RWPE1 (cell line): Measurements from ENCODE around the gene SMIM35.
"Not testable (repeated sequence)": the region's sequence is repeated elsewhere in the genome, so short reads cannot be mapped to it uniquely, and the experiment has no call there.

Source experiments
- CTCF ChIA-PET: fragments of 350-600 bp; sonication (Branson Sonifier 250); formaldehyde crosslinking; extraction: SDS; loops from one replicate; lab custom pipeline; 2021; lab: Yijun Ruan, JAX
- POLR2A ChIA-PET: fragments of 400-600 bp; formaldehyde crosslinking; extraction: SDS; loops from one replicate; lab custom pipeline; 2020; ENCODE audit warnings: antibody characterized with exemption; ENCODE audit not compliant: low non-redundant PET; lab: Yijun Ruan, JAX
- DNase-seq: peaks from one replicate; pipeline ENCODE4 v3.0.0; 2012; ENCODE audit warnings: low spot score
- H3K27ac ChIP-seq: fragments of 450-650 bp; 2 replicates; pipeline ENCODE4 v1.5.1; 2017
- CTCF ChIP-seq: fragments of 450-650 bp; conservative IDR thresholded peaks from 2 replicates; pipeline ENCODE4 v1.5.1; 2017; ENCODE audit warnings: low read depth, mild to moderate bottlenecking

The SMIM35 gene

GRCh38 chr11:118068206-118068944 lies 18.4 kb downstream of the SMIM35 start:
- no peak for TF ChIP-seq CTCF

GRCh38 chr11:118067006-118067405 lies 19.8 kb downstream of the SMIM35 start:
- no peak for DNase-seq
- ChIA-PET POLR2A (no interaction called here), CTCF (no interaction called here)
- no peak for TF ChIP-seq CTCF
- H3K27ac ChIP-seq, result no peak overlapping the region

More at GRCh38 chr11:118068206-118068944, 18.4 kb downstream of the SMIM35 start:
- ChIA-PET CTCF (no interaction called here), POLR2A (no interaction called here)
- no peak for DNase-seq
- no peak overlapping the region for H3K27ac ChIP-seq

- CTCF ChIA-PET, result interaction anchor here (1.1 kb wide), 1 partner anchor 12 kb away, joined by 3 read pairs; no protein-coding TSS in a partner anchor
- no peak for TF ChIP-seq CTCF
These were observed 21.4 kb downstream of the SMIM35 start for GRCh38 chr11:118065384-118065783.

GRCh38 chr11:118064956-118065355 lies 21.8 kb downstream of the SMIM35 start:
- no peak overlapping the region for H3K27ac ChIP-seq
- DNase-seq, result no peak
- TF ChIP-seq CTCF, result no peak
- ChIA-PET POLR2A (no interaction called here), CTCF (interaction anchor here (1.1 kb wide), 1 partner anchor 12 kb away, joined by 3 read pairs; no protein-coding TSS in a partner anchor)

More at GRCh38 chr11:118065384-118065783, 21.4 kb downstream of the SMIM35 start:
- DNase-seq, result no peak
- POLR2A ChIA-PET, result no interaction called here
- H3K27ac ChIP-seq, result no peak overlapping the region

GRCh38 chr11:118062631-118063030 lies 24.1 kb downstream of the SMIM35 start:
- DNase-seq, POLR2A ChIA-PET, H3K27ac ChIP-seq: not testable (repeated sequence)
- CTCF ChIA-PET, result interaction anchor here (1.2 kb wide), 1 partner anchor 9 kb away, joined by 4 read pairs; no protein-coding TSS in a partner anchor

- CTCF ChIA-PET, result interaction anchor here (0.6 to 1.2 kb wide), 2 partner anchors 9 kb away, joined by 3 to 4 read pairs; no protein-coding TSS in a partner anchor
These were observed 24.6 kb downstream of the SMIM35 start for GRCh38 chr11:118062181-118062580.

GRCh38 chr11:118061586-118062125 lies 25.1 kb downstream of the SMIM35 start:
- POLR2A ChIA-PET, result no interaction called here
- TF ChIP-seq CTCF, result no peak
- H3K27ac ChIP-seq, result no peak overlapping the region
- DNase-seq, result no peak
- CTCF ChIA-PET, result interaction anchor here (0.6 kb wide), 1 partner anchor 8 kb away, joined by 3 read pairs; no protein-coding TSS in a partner anchor

More at GRCh38 chr11:118062181-118062580, 24.6 kb downstream of the SMIM35 start:
- POLR2A ChIA-PET, H3K27ac ChIP-seq, DNase-seq: not testable (repeated sequence)
